GM18951 (cell line): ENCODE results near the gene NPTN.
"Not testable (repeated sequence)": the region's sequence is repeated elsewhere in the genome, so short reads cannot be mapped to it uniquely, and the experiment has no call there.

Source experiments
- POLR2A ChIP-seq: IDR thresholded peaks from 4 replicates; pipeline ENCODE4 v1.6.1; 2011; ENCODE audit warnings: mild to moderate bottlenecking; ENCODE audit not compliant: insufficient read length, insufficient read depth; ENCODE audit errors: extremely low read depth
- in situ Hi-C: fragments of 300-500 bp; cut with MboI; formaldehyde crosslinking; loops from one replicate; pipeline ENCODE4 v1.12.0; 2022; ENCODE audit warnings: low sequenced_read_pairs, mixed read lengths, inconsistent platforms; ENCODE audit not compliant: unreplicated experiment

NPTN gene

DNA sequence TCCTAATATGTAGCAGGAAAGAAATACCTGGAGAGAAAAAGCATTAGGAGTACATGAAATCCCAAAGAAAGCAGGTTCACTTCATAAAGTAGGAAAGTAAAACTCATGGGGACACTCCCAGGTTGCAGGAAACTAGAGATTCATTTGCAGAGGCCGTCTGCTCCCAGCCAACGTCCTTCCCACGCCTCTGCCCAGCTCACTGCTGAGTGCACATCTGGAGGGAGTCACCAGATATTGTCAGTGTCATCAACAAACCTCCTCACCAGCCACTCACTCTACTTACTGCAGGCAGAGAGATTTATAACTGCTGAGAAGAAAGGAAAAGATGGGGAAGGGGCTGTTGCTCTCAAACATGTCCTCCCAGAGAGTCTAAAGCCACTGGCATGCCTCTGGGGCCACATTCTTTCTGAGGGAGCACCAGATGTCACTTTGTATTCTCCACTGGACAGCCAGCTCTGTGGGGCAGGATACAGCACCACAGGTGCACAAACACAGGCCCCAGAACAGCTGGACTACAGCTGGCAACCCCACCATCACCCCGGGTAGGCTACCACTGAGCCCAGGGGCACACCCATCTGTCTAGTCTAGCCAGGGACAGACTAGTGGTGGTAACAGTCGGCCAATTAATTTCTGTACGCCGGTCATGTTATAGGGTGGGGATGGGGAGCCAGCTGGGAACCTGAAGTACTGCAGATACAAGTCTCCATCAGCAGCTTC lies 64.5 kb downstream of the NPTN start:
- TF ChIP-seq POLR2A, result no peak
- in situ Hi-C loops, result no loop called here

DNA sequence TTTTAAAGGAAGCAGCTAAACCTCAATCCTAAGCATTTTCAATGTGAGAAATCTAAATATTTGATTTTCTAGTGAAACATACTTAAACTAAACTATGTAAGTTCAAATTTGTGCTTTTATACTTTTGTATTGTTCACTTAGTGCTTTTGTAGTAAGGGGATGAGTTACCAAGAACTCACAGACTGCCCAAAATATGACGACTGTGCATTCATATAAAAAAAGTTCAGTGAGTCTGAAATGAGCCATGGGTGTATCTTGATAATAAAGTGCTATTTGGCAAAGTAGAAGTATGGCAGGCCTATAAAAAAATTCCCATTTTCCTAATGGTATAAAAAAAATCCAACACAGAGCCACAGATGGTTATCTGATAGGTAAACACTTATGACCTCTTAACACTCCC lies 66.2 kb downstream of the NPTN start:
- in situ Hi-C loops, result no loop called here
- TF ChIP-seq POLR2A, result no peak

- in situ Hi-C loops, result no loop called here
- TF ChIP-seq POLR2A, result no peak
Measured at GRCh38 chr15:73564255-73564654, 68.9 kb downstream of the NPTN start.

DNA sequence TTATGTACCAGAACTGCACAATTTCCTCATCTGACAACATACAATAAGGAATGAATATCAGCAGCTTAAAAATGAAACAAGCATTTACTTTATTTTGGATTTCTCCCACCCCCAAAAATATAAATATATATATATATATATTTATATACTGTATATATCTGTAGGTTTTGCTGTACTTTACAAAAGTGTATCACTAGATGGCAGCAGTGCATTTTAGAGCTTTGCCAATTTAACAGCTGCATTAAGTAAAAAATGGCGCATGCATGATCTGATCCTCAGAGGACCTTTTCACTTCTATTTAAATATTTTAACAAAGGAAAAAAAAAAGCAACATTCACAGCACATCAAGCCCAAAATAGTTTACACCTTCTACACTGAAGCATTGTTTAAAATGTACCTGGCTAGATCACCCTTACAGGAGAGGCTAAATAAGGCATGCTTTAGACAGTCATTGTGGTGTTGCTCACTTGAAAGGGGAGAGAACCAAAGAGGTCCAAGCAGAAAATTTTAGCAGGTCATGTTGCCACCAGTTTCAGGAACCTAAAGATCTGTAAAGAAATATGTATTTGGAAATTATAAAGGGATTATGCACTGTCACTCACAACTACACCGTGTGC lies 72.6 kb downstream of the NPTN start:
- in situ Hi-C loops, result no loop called here
- TF ChIP-seq POLR2A, result no peak

- in situ Hi-C loops, result no loop called here
- TF ChIP-seq POLR2A, result no peak
Measured at GRCh38 chr15:73558529-73558928, 74.7 kb downstream of the NPTN start.

- in situ Hi-C loops, result no loop called here
- no peak for TF ChIP-seq POLR2A
Measured at GRCh38 chr15:73555080-73555479, 78.1 kb downstream of the NPTN start.

GRCh38 chr15:73550190-73550589 lies 83.0 kb downstream of the NPTN start:
- TF ChIP-seq POLR2A, result no peak
- in situ Hi-C loops, result no loop called here

DNA sequence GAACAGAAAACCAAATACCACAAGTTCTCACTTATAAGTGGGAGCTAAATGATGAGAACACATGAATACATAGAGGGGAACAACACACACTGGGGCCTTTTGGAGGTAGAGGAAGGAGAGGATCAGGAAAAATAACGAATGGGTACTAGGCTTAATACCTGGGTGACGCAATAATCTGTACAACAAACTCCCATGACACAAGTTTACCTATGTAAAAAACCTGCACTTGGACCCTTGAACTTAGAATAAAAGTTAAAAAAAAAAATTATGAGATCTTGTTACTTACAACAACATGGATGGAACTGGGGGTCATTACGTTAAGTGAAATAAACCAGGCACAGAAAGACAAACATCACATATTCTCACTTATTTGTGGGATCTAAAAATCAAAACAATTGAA lies 84.3 kb downstream of the NPTN start:
- in situ Hi-C loops, result not testable (repeated sequence)

- TF ChIP-seq POLR2A, result no peak
- in situ Hi-C loops, result no loop called here
Measured at GRCh38 chr15:73541479-73541878, 91.7 kb downstream of the NPTN start.

GRCh38 chr15:73540161-73540560 lies 93.0 kb downstream of the NPTN start:
- in situ Hi-C loops, result no loop called here
- TF ChIP-seq POLR2A, result no peak

GRCh38 chr15:73539212-73540128 lies 93.7 kb downstream of the NPTN start:
- no peak for TF ChIP-seq POLR2A
- in situ Hi-C loops, result no loop called here

- no peak for TF ChIP-seq POLR2A
- in situ Hi-C loops, result no loop called here
Measured at GRCh38 chr15:73538563-73539211, 94.5 kb downstream of the NPTN start.

- no peak for TF ChIP-seq POLR2A
- in situ Hi-C loops, result no loop called here
Measured at GRCh38 chr15:73538123-73538522, 95.1 kb downstream of the NPTN start.

DNA sequence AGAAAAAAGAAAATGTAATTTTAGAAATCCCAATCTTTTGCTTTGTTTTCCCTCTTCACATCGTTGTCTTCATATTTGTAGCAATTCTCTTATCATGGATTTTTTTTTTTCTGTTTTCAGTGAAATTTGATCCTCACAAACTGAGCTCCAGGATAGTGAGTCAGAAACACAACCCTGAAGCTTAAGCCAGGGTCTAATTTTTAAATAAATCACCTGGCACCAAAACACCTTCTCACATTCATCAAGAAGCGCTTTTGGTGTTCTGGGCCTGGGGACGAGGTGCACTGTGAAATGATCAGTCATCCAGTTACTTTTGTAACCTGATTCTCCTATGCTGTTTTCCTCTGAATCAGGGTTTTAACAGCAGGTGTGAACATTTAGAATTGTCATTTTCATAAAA lies 102.5 kb downstream of the NPTN start:
- in situ Hi-C loops, result no loop called here
- no peak for TF ChIP-seq POLR2A

- in situ Hi-C loops, result no loop called here
- TF ChIP-seq POLR2A, result no peak
Measured at GRCh38 chr15:73527598-73527997, 105.6 kb downstream of the NPTN start.
